Measurements from ENCODE around the gene ZHX3. TPM values are rescaled to one million over a fixed set of nuclear protein-coding genes. Genes with fewer than 3 reads are reported as not detected.

The ZHX3 gene
- total and polyA plus RNA-seq, 11 donors = 10.9 to 43.9 (median 32.3) TPM

DNA sequence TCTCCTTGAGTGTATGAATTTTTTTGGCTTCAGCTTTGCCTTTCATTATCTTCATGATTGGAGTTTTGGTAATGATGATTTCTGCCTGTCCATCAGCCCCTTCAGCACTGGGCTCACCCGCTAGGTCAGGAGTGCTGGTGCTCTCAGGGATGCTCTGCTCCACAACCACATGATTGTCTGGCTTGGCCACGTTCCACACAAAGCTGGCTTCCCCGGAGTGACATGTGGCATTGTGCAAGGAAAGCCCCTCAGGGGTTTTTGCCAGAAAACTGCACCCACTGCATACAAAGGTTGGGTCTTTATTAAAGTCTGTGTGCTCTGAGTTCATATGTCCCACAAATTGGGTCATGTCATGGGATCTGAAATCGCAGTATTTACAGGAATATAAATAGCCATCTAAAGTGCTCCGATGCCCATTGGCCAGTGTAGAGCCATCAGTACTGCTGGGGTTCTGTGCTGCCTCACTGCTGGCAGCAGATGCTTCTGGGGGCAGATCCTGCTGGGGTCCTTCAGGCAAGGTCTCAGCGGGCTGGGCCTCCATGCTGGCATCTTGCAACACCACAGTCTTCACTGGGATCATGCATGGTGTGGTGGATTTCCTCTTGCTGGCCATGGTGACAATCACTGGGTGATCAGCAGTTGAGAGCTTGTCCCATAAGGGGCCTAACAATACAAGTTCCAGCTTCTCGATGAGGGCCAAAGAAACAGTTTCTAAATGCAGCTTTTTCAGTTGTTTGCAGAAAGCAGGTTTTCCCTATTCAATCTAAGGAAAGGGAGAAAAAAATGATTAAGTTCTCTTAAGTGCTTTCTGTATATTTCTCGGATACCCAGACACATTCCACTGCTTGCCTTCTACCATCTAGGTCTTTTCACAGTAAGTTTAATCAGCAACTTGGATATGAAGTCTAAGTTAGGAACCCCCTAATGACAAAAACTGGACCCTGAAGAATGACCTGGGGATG is 112.9 kb downstream of the ZHX3 start:
- intact Hi-C loops (cut with DNase I) = no loop called here
- ATAC-seq (no peak), DNase-seq (no peak)
- Histone ChIP-seq H3K27ac (peak overlapping the region in 9 of 12 donors; percentile 20 to 79 (median 61)), H3K4me3 (no peak overlapping the region), H3K9me3 (peaks cover 0 to 2% (median 0%) of the 10 kb centered on the region in 12 donors), H3K4me1 (peaks cover 0 to 23% (median 0%) of the 10 kb centered on the region in 12 donors), H3K27me3 (no peaks in the 10 kb centered on the region), H3K36me3 (peaks cover 0 to 20% (median 13%) of the 10 kb centered on the region in 9 donors)
- WGBS, 4 donors = 91 to 95% (median 93%) methylated on average over 8 of the region's 8 CpGs
- TF ChIP-seq POLR2A (IDR thresholded peaks at IDR 0.05) = no peak
- TF ChIP-seq, protein P1, sequence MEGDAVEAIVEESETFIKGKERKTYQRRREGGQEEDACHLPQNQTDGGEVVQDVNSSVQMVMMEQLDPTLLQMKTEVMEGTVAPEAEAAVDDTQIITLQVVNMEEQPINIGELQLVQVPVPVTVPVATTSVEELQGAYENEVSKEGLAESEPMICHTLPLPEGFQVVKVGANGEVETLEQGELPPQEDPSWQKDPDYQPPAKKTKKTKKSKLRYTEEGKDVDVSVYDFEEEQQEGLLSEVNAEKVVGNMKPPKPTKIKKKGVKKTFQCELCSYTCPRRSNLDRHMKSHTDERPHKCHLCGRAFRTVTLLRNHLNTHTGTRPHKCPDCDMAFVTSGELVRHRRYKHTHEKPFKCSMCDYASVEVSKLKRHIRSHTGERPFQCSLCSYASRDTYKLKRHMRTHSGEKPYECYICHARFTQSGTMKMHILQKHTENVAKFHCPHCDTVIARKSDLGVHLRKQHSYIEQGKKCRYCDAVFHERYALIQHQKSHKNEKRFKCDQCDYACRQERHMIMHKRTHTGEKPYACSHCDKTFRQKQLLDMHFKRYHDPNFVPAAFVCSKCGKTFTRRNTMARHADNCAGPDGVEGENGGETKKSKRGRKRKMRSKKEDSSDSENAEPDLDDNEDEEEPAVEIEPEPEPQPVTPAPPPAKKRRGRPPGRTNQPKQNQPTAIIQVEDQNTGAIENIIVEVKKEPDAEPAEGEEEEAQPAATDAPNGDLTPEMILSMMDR (IDR thresholded peaks at IDR 0.05) = no peak

DNA sequence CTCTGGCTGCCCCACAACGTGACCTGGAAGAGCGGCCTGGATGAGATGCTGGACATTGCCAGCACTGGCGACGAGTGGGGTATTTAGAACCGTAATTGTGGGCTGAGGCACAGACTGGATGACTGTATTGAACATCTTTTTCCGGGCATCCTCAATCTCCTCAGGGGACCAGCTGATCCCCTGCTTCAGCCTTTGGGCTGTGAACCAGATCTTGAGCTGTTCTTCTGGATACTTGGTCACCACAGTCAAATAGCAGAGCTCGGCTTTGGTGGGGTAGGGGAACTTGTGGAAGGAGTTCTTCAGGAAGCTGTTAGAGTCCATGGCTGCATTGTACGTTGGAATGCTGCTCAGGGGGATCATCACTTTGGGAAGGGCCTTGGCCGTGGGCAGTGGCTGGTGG is 113.9 kb downstream of the ZHX3 start:
- intact Hi-C loops (cut with DNase I) = no loop called here
- WGBS, 4 donors = 95 to 99% (median 97%) methylated on average over 9 of the region's 9 CpGs
- Histone ChIP-seq H3K4me1 (peaks cover 0 to 23% (median 0%) of the 10 kb centered on the region in 12 donors), H3K9me3 (peaks cover 0 to 12% (median 7%) of the 10 kb centered on the region in 12 donors), H3K36me3 (peaks cover 0 to 20% (median 13%) of the 10 kb centered on the region in 9 donors), H3K27me3 (no peaks in the 10 kb centered on the region), H3K4me3 (no peak overlapping the region), H3K27ac (peak overlapping the region in 1 of 12 donors; percentile 17)
- TF ChIP-seq, protein P1 (IDR thresholded peaks at IDR 0.05) = no peak
- no peak for TF ChIP-seq POLR2A (IDR thresholded peaks at IDR 0.05)
- ATAC-seq = peak in 1 of 4 donors; percentile 23
- DNase-seq = no peak

DNA sequence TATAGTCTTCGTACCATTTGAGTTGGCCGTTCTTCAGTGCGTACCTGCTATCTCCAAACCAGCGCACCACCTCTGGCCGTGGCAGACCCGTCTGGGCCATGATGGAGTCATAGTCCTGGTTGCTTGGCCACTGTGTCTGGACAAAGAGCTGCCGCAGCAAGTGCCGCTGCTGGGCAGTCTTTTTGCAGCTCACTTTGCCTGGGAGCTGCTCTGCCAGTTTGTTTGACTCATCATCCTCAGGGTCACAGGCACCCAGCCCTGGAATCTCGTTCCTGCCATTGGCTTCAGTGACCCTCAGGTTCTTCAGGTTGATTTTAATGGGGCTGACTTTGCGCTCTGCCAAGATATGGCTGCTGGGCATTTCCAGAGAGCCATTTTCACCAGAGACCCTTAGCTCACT is 115.1 kb downstream of the ZHX3 start:
- H3K9me3 ChIP-seq = peaks cover 0 to 20% (median 14%) of the 10 kb centered on the region in 12 donors
- intact Hi-C loops (cut with DNase I) = no loop called here
- TF ChIP-seq, protein P1 (IDR thresholded peaks at IDR 0.05) = no peak
- TF ChIP-seq POLR2A (IDR thresholded peaks at IDR 0.05) = no peak
- DNase-seq = no peak
- no peak overlapping the region for H3K4me3 ChIP-seq
- peaks cover 0 to 23% (median 0%) of the 10 kb centered on the region in 12 donors for H3K4me1 ChIP-seq
- no peaks in the 10 kb centered on the region for H3K27me3 ChIP-seq
- H3K36me3 ChIP-seq = peaks cover 0 to 20% (median 13%) of the 10 kb centered on the region in 9 donors
- no peak overlapping the region for H3K27ac ChIP-seq
- peak in 1 of 4 donors; percentile 16 for ATAC-seq
- 96 to 97% (median 96%) methylated on average over 10 of the region's 10 CpGs for WGBS, 4 donors

DNA sequence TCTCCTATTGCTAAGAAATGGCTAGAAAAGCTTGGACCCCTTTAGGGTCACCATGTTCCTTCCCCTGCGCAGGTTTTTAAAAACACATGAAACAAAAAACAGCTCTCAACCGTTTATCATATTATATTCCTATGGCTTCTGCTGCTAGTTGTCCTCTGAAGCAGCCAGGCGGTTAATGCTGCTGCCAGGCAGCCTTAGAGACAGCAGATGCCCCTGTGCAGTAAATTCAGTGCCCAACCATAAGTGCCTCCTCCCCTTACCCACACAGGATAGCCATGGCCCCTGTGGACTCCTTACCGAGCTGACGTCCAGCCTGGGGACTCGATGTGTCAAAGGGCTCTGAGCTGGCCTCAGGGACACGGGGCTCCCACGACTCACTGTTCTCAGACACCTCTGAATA is 115.8 kb downstream of the ZHX3 start:
- 95 to 97% (median 96%) methylated on average over 3 to 8 of the region's 8 CpGs for WGBS, 4 donors
- Histone ChIP-seq H3K4me1 (peaks cover 0 to 23% (median 0%) of the 10 kb centered on the region in 12 donors), H3K9me3 (peaks cover 0 to 20% (median 14%) of the 10 kb centered on the region in 12 donors), H3K4me3 (no peak overlapping the region), H3K36me3 (peaks cover 0 to 20% (median 13%) of the 10 kb centered on the region in 9 donors), H3K27ac (peak overlapping the region in 4 of 12 donors; percentile 47 to 79 (median 74)), H3K27me3 (no peaks in the 10 kb centered on the region)
- TF ChIP-seq, protein P1 (IDR thresholded peaks at IDR 0.05) = no peak
- TF ChIP-seq POLR2A (IDR thresholded peaks at IDR 0.05) = no peak
- intact Hi-C loops (cut with DNase I) = no loop called here
- ATAC-seq (no peak), DNase-seq (no peak)

Data from heart left ventricle (tissue), 16 donors.